ENCODE measurements around the gene MYO9A. TPM values are rescaled to one million over a fixed set of nuclear protein-coding genes. Genes with fewer than 3 reads are reported as not detected.

MYO9A gene
- total RNA-seq, 1 donor from 2014 or later, result 27.5 TPM

GRCh38 chr15:71826196-71826595 is 291.8 kb downstream of the MYO9A start:
- intact Hi-C loops (cut with DNase I), result no loop called here
- DNase-seq (ENCODE audit: missing footprints) (no peak), ATAC-seq (no peak)

GRCh38 chr15:71825021-71825730 is 292.8 kb downstream of the MYO9A start:
- intact Hi-C loops (cut with DNase I), result no loop called here

GRCh38 chr15:71823801-71824200 is 294.1 kb downstream of the MYO9A start:
- DNase-seq (ENCODE audit: missing footprints), result no peak
- intact Hi-C loops (cut with DNase I), result no loop called here
- ATAC-seq, result no peak

More at GRCh38 chr15:71825021-71825730, 292.8 kb downstream of the MYO9A start:
- DNase-seq (ENCODE audit: missing footprints), result no peak
- ATAC-seq, result no peak

- intact Hi-C loops (cut with DNase I), result no loop called here
Observed at GRCh38 chr15:71822890-71823630, 294.9 kb downstream of the MYO9A start.

GRCh38 chr15:71821547-71822129 is 296.3 kb downstream of the MYO9A start:
- ATAC-seq, result no peak
- intact Hi-C loops (cut with DNase I), result no loop called here
- DNase-seq (ENCODE audit: missing footprints), result no peak

More at GRCh38 chr15:71822890-71823630, 294.9 kb downstream of the MYO9A start:
- DNase-seq (ENCODE audit: missing footprints) (no peak), ATAC-seq (no peak)

- intact Hi-C loops (cut with DNase I), result no loop called here
- ATAC-seq, result no peak
- DNase-seq (ENCODE audit: missing footprints), result no peak
Observed at GRCh38 chr15:71820127-71820526, 297.8 kb downstream of the MYO9A start.

GRCh38 chr15:71817351-71817750 is 300.6 kb downstream of the MYO9A start:
- intact Hi-C loops (cut with DNase I), result no loop called here
- DNase-seq (ENCODE audit: missing footprints) (no peak), ATAC-seq (no peak)

- intact Hi-C loops (cut with DNase I), result no loop called here
- DNase-seq (ENCODE audit: missing footprints) (no peak), ATAC-seq (no peak)
Observed at GRCh38 chr15:71815301-71815700, 302.6 kb downstream of the MYO9A start.

- no peak for ATAC-seq
- no peak for DNase-seq (ENCODE audit: missing footprints)
- intact Hi-C loops (cut with DNase I), result no loop called here
Observed at GRCh38 chr15:71813723-71814470, 304.1 kb downstream of the MYO9A start.

- DNase-seq (ENCODE audit: missing footprints), result peak; percentile 68
- intact Hi-C loops (cut with DNase I), result no loop called here
- ATAC-seq, result peak; percentile 82
Observed at GRCh38 chr15:71812966-71813722, 304.8 kb downstream of the MYO9A start.

GRCh38 chr15:71811752-71812735 is 305.9 kb downstream of the MYO9A start:
- intact Hi-C loops (cut with DNase I), result no loop called here
- no peak for ATAC-seq
- no peak for DNase-seq (ENCODE audit: missing footprints)

- intact Hi-C loops (cut with DNase I), result no loop called here
- ATAC-seq, result no peak
Observed at GRCh38 chr15:71811036-71811736, 306.8 kb downstream of the MYO9A start.

GRCh38 chr15:71810256-71811035 is 307.5 kb downstream of the MYO9A start, which contains the start of gene NR2E3:
NR2E3 (plus strand) TSS chr15:71810554; CDS start chr15:71810744, 190 bp downstream.
- ATAC-seq (no peak), DNase-seq (ENCODE audit: missing footprints) (no peak)
- intact Hi-C loops (cut with DNase I), result no loop called here

More at GRCh38 chr15:71811036-71811736, 306.8 kb downstream of the MYO9A start:
- no peak for DNase-seq (ENCODE audit: missing footprints)

GRCh38 chr15:71809346-71809745 is 308.6 kb downstream of the MYO9A start:
- ATAC-seq, result no peak
- DNase-seq (ENCODE audit: missing footprints), result no peak
- intact Hi-C loops (cut with DNase I), result loop anchor here (10.0 kb wide), 1 partner anchor 695 kb away; the partner anchor contains the start of gene THSD4

- intact Hi-C loops (cut with DNase I), result loop anchor here (10.0 kb wide), 1 partner anchor 694 kb away; the partner anchor contains the start of gene THSD4
- no peak for DNase-seq (ENCODE audit: missing footprints)
- peak; percentile 41 for ATAC-seq
Observed at GRCh38 chr15:71808311-71809020, 309.5 kb downstream of the MYO9A start.

Measured in Right ventricle myocardium inferior (tissue), 1 donor.